HG03025 (cell line): Measurements from ENCODE around the gene DNAJC30.

Source experiments
- ATAC-seq: cut with Tn5 transposase; IDR thresholded peaks from one replicate; pipeline ENCODE4 v1.9.1; 2021; ENCODE audit warnings: mild to moderate bottlenecking, moderate library complexity; ENCODE audit not compliant: unreplicated experiment, low FRiP score

DNAJC30 gene

GRCh38 chr7:73708961-73709549 is 25.8 kb upstream of the DNAJC30 start:
- no peak for ATAC-seq

GRCh38 chr7:73707045-73707631 is 23.9 kb upstream of the DNAJC30 start:
- no peak for ATAC-seq

DNA sequence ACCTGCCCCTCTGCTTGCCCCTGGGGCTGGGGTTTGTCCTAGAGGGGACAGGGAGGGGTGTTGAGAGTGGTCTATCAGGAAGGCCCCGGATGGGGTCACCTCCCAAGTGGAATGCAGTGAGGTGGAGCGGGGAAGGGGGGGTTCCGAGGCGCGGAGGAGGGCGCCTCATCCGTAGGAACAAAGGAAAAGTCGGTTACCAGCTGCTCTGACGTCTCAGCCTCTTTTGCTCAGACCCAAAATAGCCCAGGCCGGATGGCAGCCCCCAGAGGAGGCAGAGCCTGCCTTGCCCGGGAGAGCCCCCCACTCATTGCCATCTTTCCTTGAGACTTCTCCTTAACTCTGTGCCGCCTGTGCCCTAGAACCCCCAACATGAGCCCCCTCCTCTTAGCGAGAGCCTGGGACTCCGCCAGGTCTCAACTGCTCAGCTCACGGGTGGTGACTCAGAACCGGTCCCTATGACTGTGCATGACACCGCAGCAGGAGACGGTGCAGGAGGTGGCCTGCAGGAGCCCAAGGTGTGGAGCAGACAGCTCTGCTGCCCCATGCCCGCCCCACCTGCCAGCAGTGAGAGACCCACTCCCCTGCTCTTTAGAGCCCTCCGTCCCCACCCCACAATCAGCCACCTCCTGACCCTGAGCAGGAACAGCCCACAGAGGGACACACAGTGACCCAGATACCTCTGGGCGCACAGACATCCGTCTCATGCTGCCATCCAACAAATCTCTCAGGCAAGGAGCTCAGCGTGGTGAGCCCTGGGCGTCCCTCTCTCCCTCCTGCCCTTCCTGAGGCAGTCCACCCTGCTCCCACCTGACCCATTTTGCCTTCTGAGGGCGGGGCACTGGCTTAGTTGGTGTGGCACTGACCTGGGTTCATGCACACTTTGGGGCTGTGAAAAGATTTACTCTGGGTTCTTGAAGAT is 23.1 kb upstream of the DNAJC30 start:
- ATAC-seq: no peak

- no peak for ATAC-seq
Observed at GRCh38 chr7:73705551-73705920, 22.3 kb upstream of the DNAJC30 start.

- no peak for ATAC-seq
Observed at GRCh38 chr7:73704640-73705550, 21.6 kb upstream of the DNAJC30 start.

GRCh38 chr7:73703757-73704639 is 20.7 kb upstream of the DNAJC30 start:
- no peak for ATAC-seq

GRCh38 chr7:73703225-73703624 is 20.0 kb upstream of the DNAJC30 start:
- ATAC-seq: no peak

DNA sequence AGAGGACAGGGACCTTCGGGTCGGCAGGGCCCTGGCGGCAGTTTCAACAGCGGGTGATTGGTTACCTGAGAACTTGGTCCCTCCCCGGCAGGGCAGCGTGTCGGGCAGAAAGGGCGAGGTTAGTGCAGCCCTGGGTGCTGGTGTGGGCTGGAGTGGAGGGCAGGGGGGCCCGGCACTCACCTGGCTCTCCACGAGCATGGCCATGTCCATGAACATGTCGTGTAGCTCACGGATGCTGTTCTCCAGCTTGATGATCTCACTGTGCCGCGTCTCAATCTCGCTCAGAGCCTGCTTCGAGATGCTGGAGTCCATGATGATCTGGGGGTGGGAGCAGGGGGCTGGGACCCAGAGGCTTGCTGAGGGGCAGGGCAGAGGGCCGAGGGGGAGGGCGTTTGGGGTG is 19.4 kb upstream of the DNAJC30 start:
- ATAC-seq: no peak

- no peak for ATAC-seq
Observed at GRCh38 chr7:73702226-73702625, 19.0 kb upstream of the DNAJC30 start.

DNA sequence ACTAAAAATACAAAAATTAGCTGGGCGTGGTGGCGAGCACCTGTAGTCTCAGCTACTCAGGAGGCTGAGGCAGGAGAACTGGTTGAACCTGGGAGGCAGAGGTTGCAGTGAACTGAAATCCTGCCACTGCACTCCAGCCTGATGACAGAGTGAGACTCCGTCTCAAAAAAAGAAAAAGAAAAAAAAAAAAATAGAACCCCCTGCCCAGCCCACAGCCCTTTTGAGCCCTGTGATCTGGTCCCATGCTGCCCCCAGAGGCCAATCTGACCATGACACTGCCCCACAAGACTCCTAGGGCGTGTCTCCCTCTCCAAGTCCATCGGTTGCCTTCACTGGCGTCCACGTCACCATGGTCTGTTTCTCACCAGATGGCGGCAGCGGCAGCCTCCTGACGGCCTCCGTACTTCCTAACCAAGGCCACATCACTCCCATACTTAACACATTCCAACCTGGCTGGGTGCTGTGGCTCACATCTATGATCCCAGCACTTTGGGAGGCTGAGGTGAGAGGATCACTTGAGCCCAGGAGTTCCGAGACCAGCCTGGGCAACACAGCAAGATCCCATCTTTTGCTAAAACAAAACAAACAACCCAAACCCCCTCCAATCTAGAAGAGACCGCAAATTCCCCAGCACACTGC is 18.2 kb upstream of the DNAJC30 start:
- no peak for ATAC-seq

- ATAC-seq: no peak
Observed at GRCh38 chr7:73700581-73701134, 17.4 kb upstream of the DNAJC30 start.

DNA sequence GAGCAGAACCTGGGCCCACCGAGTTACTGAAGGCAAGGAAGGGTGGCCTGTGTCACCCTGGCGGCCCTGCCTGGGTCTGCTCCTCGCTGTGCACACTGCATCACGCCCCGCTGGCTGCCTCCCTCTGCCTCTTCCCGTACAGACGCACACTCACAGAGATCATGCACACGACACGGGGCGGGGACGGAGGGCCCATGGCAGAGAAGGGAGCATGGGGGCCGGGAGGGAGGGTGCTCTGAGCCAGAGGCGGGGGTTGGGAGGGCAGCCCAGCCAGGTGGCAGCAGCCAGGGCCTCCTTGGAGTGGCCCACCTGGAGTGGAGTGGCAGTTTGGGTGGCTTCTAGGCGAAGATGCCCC is 16.8 kb upstream of the DNAJC30 start:
- no peak for ATAC-seq

GRCh38 chr7:73699370-73700068 is 16.3 kb upstream of the DNAJC30 start:
- no peak for ATAC-seq

DNA sequence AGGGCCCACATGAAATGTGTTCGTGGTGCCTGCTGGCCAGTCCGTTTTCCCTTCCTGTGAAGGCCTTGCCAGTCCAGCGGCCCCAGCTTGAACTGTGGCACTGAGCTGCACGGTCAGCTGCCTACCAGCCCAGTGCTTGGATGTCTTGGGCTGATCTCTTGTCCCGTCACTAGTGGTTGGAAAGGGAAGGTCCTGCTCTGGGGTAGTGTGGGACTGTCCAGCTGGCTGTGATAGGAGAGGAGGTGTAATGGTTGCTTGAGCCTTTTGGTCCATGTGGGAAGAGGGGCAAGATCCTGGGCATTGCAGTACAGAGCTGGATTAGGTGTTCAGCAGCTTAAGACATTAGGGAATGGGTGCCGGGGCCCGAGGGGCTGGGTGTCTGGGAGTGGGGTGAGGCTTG is 15.2 kb upstream of the DNAJC30 start:
- no peak for ATAC-seq

- ATAC-seq: no peak
Observed at GRCh38 chr7:73696372-73696771, 13.1 kb upstream of the DNAJC30 start.

- ATAC-seq: no peak
Observed at GRCh38 chr7:73690646-73691045, 7.4 kb upstream of the DNAJC30 start.

DNA sequence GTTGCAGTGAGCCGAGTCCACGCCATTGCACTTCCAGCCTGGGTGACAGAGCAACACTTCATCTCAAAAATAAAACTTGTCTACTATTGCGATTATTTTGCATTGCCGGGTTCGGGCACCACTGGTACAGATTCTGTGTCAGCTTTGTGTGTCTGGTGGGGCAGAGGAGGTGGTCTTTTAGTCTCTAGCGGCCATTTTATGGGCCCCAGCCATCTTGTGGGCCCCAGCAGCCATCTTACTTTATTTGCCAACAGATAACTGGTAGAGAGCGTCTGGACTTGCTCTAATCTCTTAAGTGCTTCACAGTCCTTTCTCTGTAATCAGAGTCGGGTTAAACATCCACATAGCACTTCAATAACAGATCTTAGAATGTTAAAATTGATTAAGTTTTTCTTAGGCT is 5.0 kb upstream of the DNAJC30 start:
- ATAC-seq: no peak

DNA sequence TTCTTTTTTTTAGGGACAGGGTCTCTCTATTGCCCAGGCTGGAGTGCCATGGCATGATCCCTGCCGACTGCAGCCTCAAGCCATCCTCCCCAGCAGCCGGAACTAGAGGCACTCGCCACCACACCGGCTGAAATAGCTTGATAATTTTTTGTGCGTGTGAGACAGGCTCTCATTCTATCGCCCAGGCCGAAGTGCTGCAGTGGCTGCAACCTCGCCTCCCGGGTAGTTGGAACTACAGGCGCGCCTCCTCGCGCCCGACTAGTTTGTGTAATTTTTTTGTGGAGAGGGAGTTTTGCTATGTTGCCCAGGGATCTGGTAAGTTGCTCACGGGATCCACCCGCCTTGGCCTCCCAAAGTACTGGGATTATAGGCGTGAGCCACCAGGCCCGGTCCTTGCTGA is 2.1 kb upstream of the DNAJC30 start:
- no peak for ATAC-seq
